ENCODE data around the gene HNRNPA1L2. TPM values are rescaled to one million over a fixed set of nuclear protein-coding genes. Genes with fewer than 3 reads are reported as not detected.

Gene HNRNPA1L2
- total RNA-seq, 8 experiments from 2014 or later = 8.1 to 28.4 (median 15.9) TPM

Other genes starting within 250 kb of the HNRNPA1L2 start
- gene THSD1, start 236.3 kb upstream of the HNRNPA1L2 start, total RNA-seq = 1 to 10 TPM in 4 of 8 experiments, under 1 TPM in 4; 0.40 to 3.2 (median 1.2) TPM
- 10 to 100 TPM; 22.3 to 61.9 (median 31.3) TPM for gene VPS36, start 191.8 kb upstream of the HNRNPA1L2 start, total RNA-seq
- 10 to 100 TPM; 12.9 to 87.3 (median 22.1) TPM for gene CKAP2, start 187.0 kb upstream of the HNRNPA1L2 start, total RNA-seq
- gene SUGT1, start 10.4 kb downstream of the HNRNPA1L2 start, total RNA-seq = 10 to 100 TPM; 55.3 to 68.2 (median 62.3) TPM
- 1 to 10 TPM in 1 of 8 experiments, under 1 TPM in 6, not detected in 1; 0.27 to 1.0 (median 0.38) TPM for gene CNMD, start 97.4 kb downstream of the HNRNPA1L2 start, total RNA-seq
- 10 to 100 TPM in 5 of 8 experiments, under 1 TPM in 1, not detected in 2; 0.14 to 99.5 (median 27.3) TPM for gene PCDH8, start 206.2 kb downstream of the HNRNPA1L2 start, total RNA-seq

All from motor neuron (in vitro differentiated cells).